T follicular helper cell (primary cell): ENCODE measurements around the gene KBTBD12.

Experiments used
- DNase-seq: peaks from one replicate; pipeline ENCODE4 v3.0.0-alpha.2; 2020; ENCODE audit warnings: low read depth

KBTBD12 gene

GRCh38 chr3:127985655-127986225, 70.7 kb downstream of the KBTBD12 start:
- DNase-seq: no peak

GRCh38 chr3:127986803-127987202, 71.8 kb downstream of the KBTBD12 start:
- DNase-seq: no peak

GRCh38 chr3:127987309-127987995, 72.4 kb downstream of the KBTBD12 start:
- no peak for DNase-seq

- DNase-seq: no peak
Measured at GRCh38 chr3:127988770-127989557, 73.9 kb downstream of the KBTBD12 start.

- no peak for DNase-seq
Measured at GRCh38 chr3:127990051-127990450, 75.0 kb downstream of the KBTBD12 start.

GRCh38 chr3:127990461-127990860, 75.4 kb downstream of the KBTBD12 start:
- DNase-seq: no peak

GRCh38 chr3:127991251-127991650, 76.2 kb downstream of the KBTBD12 start:
- DNase-seq: no peak

GRCh38 chr3:127991681-127992080, 76.6 kb downstream of the KBTBD12 start:
- no peak for DNase-seq

- no peak for DNase-seq
Measured at GRCh38 chr3:127992127-127992526, 77.1 kb downstream of the KBTBD12 start.

- DNase-seq: no peak
Measured at GRCh38 chr3:127994011-127994410, 79.0 kb downstream of the KBTBD12 start.

GRCh38 chr3:127997016-127997415, 82.0 kb downstream of the KBTBD12 start:
- no peak for DNase-seq

- DNase-seq: no peak
Measured at GRCh38 chr3:127997961-127998360, 82.9 kb downstream of the KBTBD12 start.

- no peak for DNase-seq
Measured at GRCh38 chr3:127998596-127998995, 83.6 kb downstream of the KBTBD12 start.

- no peak for DNase-seq
Measured at GRCh38 chr3:127999509-128000106, 84.6 kb downstream of the KBTBD12 start.

- no peak for DNase-seq
Measured at GRCh38 chr3:128001576-128001975, 86.5 kb downstream of the KBTBD12 start.

- DNase-seq: no peak
Measured at GRCh38 chr3:128004661-128005060, 89.6 kb downstream of the KBTBD12 start.

GRCh38 chr3:128006061-128007032, 91.3 kb downstream of the KBTBD12 start:
- DNase-seq: no peak

- no peak for DNase-seq
Measured at GRCh38 chr3:128007033-128007424, 92.0 kb downstream of the KBTBD12 start.

- no peak for DNase-seq
Measured at GRCh38 chr3:128009952-128010846, 95.2 kb downstream of the KBTBD12 start.

- DNase-seq: no peak
Measured at GRCh38 chr3:128011140-128011539, 96.1 kb downstream of the KBTBD12 start.
